HEK293 (cell line): ENCODE measurements around the gene HEMK1.

Experiments used
- CTCF ChIA-PET: fragments of 350-600 bp; formaldehyde crosslinking; extraction: SDS; loops from one replicate; lab custom pipeline; 2021; ENCODE audit warnings: antibody characterized with exemption; lab: Yijun Ruan, JAX
- POLR2A ChIA-PET: fragments of 300-600 bp; formaldehyde crosslinking; extraction: SDS; loops from one replicate; lab custom pipeline; 2020; ENCODE audit warnings: antibody characterized with exemption, inconsistent platforms; lab: Yijun Ruan, JAX
- H3K27ac ChIP-seq: fragments of 200-500 bp; sonication (Bioruptor generic); 2 replicates; pipeline ENCODE4 v1.5.1; 2014; ENCODE audit warnings: low read depth, low read length, control low read depth, inconsistent platforms; ENCODE audit errors: extremely low read depth
- H3K36me3 ChIP-seq, 2 experiments: fragments of 200-500 bp in 1 of 2; sonication (Bioruptor generic) in 1 of 2; 1 replicate in 1 of 2; 2 replicates in 1 of 2; pipeline ENCODE4 v1.5.1; 2014 to 2017; ENCODE audit warnings: inconsistent platforms in 2 of 2, low read length in 2 of 2; ENCODE audit not compliant: control insufficient read depth in 2 of 2, insufficient read depth in 1 of 2
- H3K4me1 ChIP-seq: fragments of 200-500 bp; sonication (Bioruptor generic); 2 replicates; pipeline ENCODE4 v1.5.1; 2014; ENCODE audit warnings: mild to moderate bottlenecking, low read length, inconsistent platforms; ENCODE audit not compliant: control insufficient read depth, insufficient read depth
- H3K4me3 ChIP-seq: 2 replicates; pipeline ENCODE4 v1.5.1; 2011; ENCODE audit warnings: low read depth, mild to moderate bottlenecking, control low read depth, low read length, moderate library complexity
- H3K9me3 ChIP-seq: fragments of 200-500 bp; sonication (Bioruptor generic); 2 replicates; pipeline ENCODE4 v1.5.1; 2014; ENCODE audit warnings: low read depth, low read length, inconsistent platforms; ENCODE audit not compliant: control insufficient read depth, insufficient read depth
- EGR2 ChIP-seq: fragments of 450-650 bp; formaldehyde crosslinking; IDR thresholded peaks from 2 replicates; pipeline ENCODE4 v1.5.1; 2016; ENCODE audit warnings: low read depth, missing biosample characterization, missing genetic modification characterization
- GLI4 ChIP-seq: fragments of 450-650 bp; formaldehyde crosslinking; IDR thresholded peaks from 2 replicates; pipeline ENCODE4 v1.5.1; 2016; ENCODE audit warnings: missing biosample characterization, missing genetic modification characterization
- GLIS1 ChIP-seq: fragments of 450-650 bp; formaldehyde crosslinking; IDR thresholded peaks from 2 replicates; pipeline ENCODE4 v1.5.1; 2016; ENCODE audit warnings: missing biosample characterization, missing genetic modification characterization
- PATZ1 ChIP-seq: fragments of 450-650 bp; formaldehyde crosslinking; IDR thresholded peaks from 2 replicates; pipeline ENCODE4 v1.5.1; 2016; ENCODE audit warnings: missing biosample characterization, missing genetic modification characterization
- PRDM1 ChIP-seq: fragments of 450-650 bp; formaldehyde crosslinking; IDR thresholded peaks from 2 replicates; pipeline ENCODE4; 2016; ENCODE audit warnings: missing biosample characterization, missing genetic modification characterization
- SP3 ChIP-seq: fragments of 450-650 bp; formaldehyde crosslinking; IDR thresholded peaks from 2 replicates; pipeline ENCODE4 v1.5.1; 2016; ENCODE audit warnings: missing biosample characterization, missing genetic modification characterization
- TSHZ1 ChIP-seq: fragments of 450-650 bp; formaldehyde crosslinking; IDR thresholded peaks from 2 replicates; pipeline ENCODE4 v1.5.1; 2016; ENCODE audit warnings: missing biosample characterization, missing genetic modification characterization, borderline replicate concordance
- ZNF10 ChIP-seq: fragments of 450-650 bp; formaldehyde crosslinking; IDR thresholded peaks from 2 replicates; pipeline ENCODE4 v1.5.1; 2017; ENCODE audit warnings: missing biosample characterization, missing genetic modification characterization
- ZNF169 ChIP-seq: fragments of 450-650 bp; formaldehyde crosslinking; IDR thresholded peaks from 2 replicates; pipeline ENCODE4 v1.5.1; 2016; ENCODE audit warnings: missing biosample characterization, missing genetic modification characterization
- ZNF302 ChIP-seq: fragments of 450-650 bp; formaldehyde crosslinking; IDR thresholded peaks from 2 replicates; pipeline ENCODE4 v1.5.1; 2016; ENCODE audit warnings: missing biosample characterization, missing genetic modification characterization, low read depth
- ZNF324 ChIP-seq: fragments of 450-650 bp; formaldehyde crosslinking; IDR thresholded peaks from 2 replicates; pipeline ENCODE4 v1.5.1; 2016; ENCODE audit warnings: missing biosample characterization, missing genetic modification characterization
- ZNF335 ChIP-seq: fragments of 450-650 bp; formaldehyde crosslinking; conservative IDR thresholded peaks from 2 replicates; pipeline ENCODE4 v1.5.1; 2016; ENCODE audit warnings: missing biosample characterization, missing genetic modification characterization
- ZNF366 ChIP-seq: fragments of 450-650 bp; formaldehyde crosslinking; conservative IDR thresholded peaks from 2 replicates; pipeline ENCODE4 v1.5.1; 2016; ENCODE audit warnings: missing biosample characterization, missing genetic modification characterization
- ZNF426 ChIP-seq: fragments of 450-650 bp; formaldehyde crosslinking; IDR thresholded peaks from 2 replicates; pipeline ENCODE4 v1.5.1; 2017; ENCODE audit warnings: missing biosample characterization, missing genetic modification characterization, mild to moderate bottlenecking, inconsistent platforms, moderate library complexity
- ZNF558 ChIP-seq: fragments of 450-650 bp; formaldehyde crosslinking; IDR thresholded peaks from 2 replicates; pipeline ENCODE4 v1.5.1; 2016; ENCODE audit warnings: missing biosample characterization, missing genetic modification characterization
- ZNF624 ChIP-seq: fragments of 450-650 bp; formaldehyde crosslinking; IDR thresholded peaks from 2 replicates; pipeline ENCODE4 v1.5.1; 2017; ENCODE audit warnings: missing biosample characterization, missing genetic modification characterization
- ZNF626 ChIP-seq: fragments of 450-650 bp; sonication (Bioruptor Pico); formaldehyde crosslinking; IDR thresholded peaks from 2 replicates; pipeline ENCODE4 v1.5.1; 2018; ENCODE audit warnings: missing biosample characterization, missing genetic modification characterization, inconsistent platforms
- ZNF776 ChIP-seq: fragments of 450-650 bp; formaldehyde crosslinking; IDR thresholded peaks from 2 replicates; pipeline ENCODE4 v1.5.0; 2017; ENCODE audit warnings: missing biosample characterization, missing genetic modification characterization, borderline replicate concordance
- ZNF785 ChIP-seq: fragments of 450-650 bp; formaldehyde crosslinking; IDR thresholded peaks from 2 replicates; pipeline ENCODE4 v1.5.1; 2016; ENCODE audit warnings: missing biosample characterization, missing genetic modification characterization
- ZSCAN30 ChIP-seq: fragments of 450-650 bp; IDR thresholded peaks from 2 replicates; pipeline ENCODE4 v1.5.1; 2018; ENCODE audit warnings: missing biosample characterization, mild to moderate bottlenecking, missing genetic modification characterization, moderate library complexity

Gene HEMK1

DNA sequence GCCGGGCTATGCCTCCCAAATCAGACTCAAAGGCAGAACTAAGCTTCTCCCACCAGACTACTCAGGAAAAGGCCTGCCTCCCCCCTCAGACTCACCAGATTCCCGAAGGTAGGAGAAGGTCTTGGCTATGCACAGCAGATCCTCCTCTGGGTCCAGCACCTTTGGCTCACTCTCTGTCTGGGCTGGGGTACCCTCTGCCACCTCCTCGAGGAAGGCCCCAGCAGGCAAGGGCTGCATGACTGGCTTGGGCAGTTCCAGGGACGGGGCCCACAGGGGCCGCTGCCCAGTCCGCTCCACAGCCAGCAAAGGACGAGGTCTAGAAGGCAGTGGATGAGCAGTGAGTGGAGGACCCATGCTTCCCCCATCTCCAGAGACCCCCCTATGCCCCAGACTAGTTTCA lies 39.0 kb downstream of the HEMK1 start:
- 0 out of 2 replicates have a peak, but pooled peaks cover 2% of the 10 kb centered on the region for H3K4me1 ChIP-seq
- ChIA-PET POLR2A (no interaction called here), CTCF (interaction anchor here (0.6 kb wide), 1 partner anchor 417 kb away, joined by 4 read pairs; no protein-coding TSS in a partner anchor)

GRCh38 chr3:50609071-50609762 lies 39.9 kb downstream of the HEMK1 start:
- Histone ChIP-seq H3K4me1 (0 out of 2 replicates have a peak, but pooled peaks cover 2% of the 10 kb centered on the region), H3K4me3 (no peak overlapping the region), H3K9me3 (no peaks in the 10 kb centered on the region), H3K27ac (no peak overlapping the region), H3K36me3 (peaks cover 0 to 3% of the 10 kb centered on the region in 2 experiments; a peak in 1 of 3 replicates)
- ChIA-PET CTCF (interaction anchor here (0.6 to 2.0 kb wide), 2 partner anchors 38 to 431 kb away, joined by 3 to 16 read pairs; no protein-coding TSS in a partner anchor), POLR2A (no interaction called here)
- TF ChIP-seq ZNF776 (tag by site-specific recombination) (no peak), ZNF335 (no peak), SP3 (tag by site-specific recombination) (no peak), ZNF169 (tag by site-specific recombination) (no peak), ZNF626 (tag by site-specific recombination) (no peak), EGR2 (tag by site-specific recombination) (no peak), ZNF366 (tag by site-specific recombination) (no peak), PATZ1 (tag by site-specific recombination) (no peak), GLIS1 (tag by site-specific recombination) (no peak), PRDM1 (no peak), GLI4 (tag by site-specific recombination) (no peak)

More for the DNA sequence above, 39.0 kb downstream of the HEMK1 start:
- TF ChIP-seq ZNF785 (tag by site-specific recombination) (no peak), ZNF10 (tag by site-specific recombination) (no peak), ZNF302 (tag by site-specific recombination) (no peak), ZNF324 (no peak), ZNF624 (no peak), TSHZ1 (tag by site-specific recombination) (no peak)
- H3K36me3 ChIP-seq: peaks cover 0 to 3% of the 10 kb centered on the region in 2 experiments; a peak in 1 of 3 replicates
- no peak overlapping the region for H3K27ac ChIP-seq
- no peak overlapping the region for H3K4me3 ChIP-seq
- no peaks in the 10 kb centered on the region for H3K9me3 ChIP-seq

- ChIA-PET CTCF (interaction anchor here (0.6 to 2.0 kb wide), 4 partner anchors 15 to 780 kb away, joined by 3 to 16 read pairs (median 3); no protein-coding TSS in a partner anchor), POLR2A (no interaction called here)
- H3K9me3 ChIP-seq: no peaks in the 10 kb centered on the region
- H3K4me3 ChIP-seq: no peak overlapping the region
- 0 out of 2 replicates have a peak, but pooled peaks cover 2% of the 10 kb centered on the region for H3K4me1 ChIP-seq
- no peak for TF ChIP-seq ZSCAN30
- no peak for TF ChIP-seq ZNF558 (tag by site-specific recombination)
- no peak for TF ChIP-seq ZNF426 (tag by site-specific recombination)
- peaks cover 0 to 3% of the 10 kb centered on the region in 2 experiments; a peak in 1 of 3 replicates for H3K36me3 ChIP-seq
- H3K27ac ChIP-seq: no peak overlapping the region
These were observed 40.4 kb downstream of the HEMK1 start for GRCh38 chr3:50609763-50610085.
